GM12892 (cell line): ENCODE measurements around the gene BDKRB1.

Experiments
- DNase-seq: peaks from one replicate; pipeline ENCODE4 v3.0.0; 2011; ENCODE audit not compliant: insufficient read length
- FAIRE-seq: peaks from 2 replicates; lab custom pipeline; 2011; peaks lifted over from hg19 to GRCh38; lab: Jason Lieb, UNC
- POLR2A ChIP-seq: IDR thresholded peaks from 2 replicates; pipeline ENCODE4 v1.6.1; 2011; ENCODE audit warnings: low read depth, low read length, control low read depth
- POLR2AphosphoS5 ChIP-seq: IDR thresholded peaks from 2 replicates; pipeline ENCODE4 v1.6.1; 2011; ENCODE audit warnings: low read depth, low read length, control low read depth
- TAF1 ChIP-seq: IDR thresholded peaks from 2 replicates; pipeline ENCODE4 v1.6.1; 2011; ENCODE audit warnings: low read depth, mild to moderate bottlenecking, control low read depth, low read length, borderline replicate concordance

Gene BDKRB1

GRCh38 chr14:96221841-96222240 is 34.2 kb upstream of the BDKRB1 start:
- FAIRE-seq (no peak), DNase-seq (no peak)
- TF ChIP-seq TAF1 (no peak), POLR2AphosphoS5 (no peak), POLR2A (no peak)

GRCh38 chr14:96224480-96225096 is 31.4 kb upstream of the BDKRB1 start:
- DNase-seq (no peak), FAIRE-seq (no peak)
- TF ChIP-seq TAF1: no peak
- TF ChIP-seq POLR2AphosphoS5: no peak
- no peak for TF ChIP-seq POLR2A

GRCh38 chr14:96225213-96225612 is 30.8 kb upstream of the BDKRB1 start:
- no peak for FAIRE-seq

GRCh38 chr14:96225745-96226151 is 30.3 kb upstream of the BDKRB1 start:
- no peak for DNase-seq
- TF ChIP-seq POLR2A (no peak), TAF1 (no peak), POLR2AphosphoS5 (no peak)
- no peak for FAIRE-seq

More at GRCh38 chr14:96225213-96225612, 30.8 kb upstream of the BDKRB1 start:
- no peak for DNase-seq
- TF ChIP-seq TAF1 (no peak), POLR2A (no peak), POLR2AphosphoS5 (no peak)

GRCh38 chr14:96227428-96227827 is 28.6 kb upstream of the BDKRB1 start:
- TF ChIP-seq TAF1 (no peak), POLR2AphosphoS5 (no peak), POLR2A (no peak)
- FAIRE-seq: no peak
- no peak for DNase-seq

- FAIRE-seq: no peak
- TF ChIP-seq POLR2AphosphoS5: no peak
- no peak for TF ChIP-seq TAF1
- TF ChIP-seq POLR2A: no peak
- DNase-seq: no peak
Measured at GRCh38 chr14:96229315-96229714, 26.7 kb upstream of the BDKRB1 start.

GRCh38 chr14:96231056-96231455 is 25.0 kb upstream of the BDKRB1 start:
- TF ChIP-seq POLR2A (no peak), TAF1 (no peak), POLR2AphosphoS5 (no peak)
- FAIRE-seq: no peak
- no peak for DNase-seq

GRCh38 chr14:96231526-96232130 is 24.4 kb upstream of the BDKRB1 start:
- TF ChIP-seq TAF1: no peak
- TF ChIP-seq POLR2AphosphoS5: no peak
- no peak for TF ChIP-seq POLR2A
- no peak for DNase-seq
- FAIRE-seq: no peak

GRCh38 chr14:96232506-96232905 is 23.5 kb upstream of the BDKRB1 start:
- no peak for TF ChIP-seq POLR2A
- no peak for TF ChIP-seq TAF1
- no peak for TF ChIP-seq POLR2AphosphoS5
- DNase-seq: no peak
- no peak for FAIRE-seq

- TF ChIP-seq POLR2AphosphoS5 (no peak), TAF1 (no peak)
- DNase-seq: no peak
- no peak for FAIRE-seq
Measured at GRCh38 chr14:96233661-96234060, 22.3 kb upstream of the BDKRB1 start.

- no peak for FAIRE-seq
- TF ChIP-seq POLR2A (no peak), POLR2AphosphoS5 (no peak), TAF1 (no peak)
- no peak for DNase-seq
Measured at GRCh38 chr14:96235426-96235825, 20.6 kb upstream of the BDKRB1 start.

- TF ChIP-seq POLR2A (no peak), TAF1 (no peak), POLR2AphosphoS5 (no peak)
- DNase-seq (no peak), FAIRE-seq (no peak)
Measured at GRCh38 chr14:96237641-96238040, 18.4 kb upstream of the BDKRB1 start.
